Activated T-helper 2 cell treated with anti-CD3 and anti-CD28 coated beads, Interferon-gamma antibody, Interleukin-2, Interleukin-4, amounts not matched to agents 10 μg/mL and 5 μg/mL and 100 μg/mL, durations not matched to agents 14 hours and 24 hours and 36 hours (primary cell): ENCODE data around the gene GUCA2B. TPM values are rescaled to one million over a fixed set of nuclear protein-coding genes. Genes with fewer than 3 reads are reported as not detected.

ENCODE experiments used
- DNase-seq: peaks from one replicate; pipeline ENCODE4 v3.0.0; 2021; ENCODE audit warnings: low spot score
- H3K27ac Mint-ChIP-seq: one replicate; pipeline ENCODE4 v1.8.0; 2021; ENCODE audit warnings: mixed read lengths
- H3K27me3 Mint-ChIP-seq: one replicate; pipeline ENCODE4 v1.8.0; 2021; ENCODE audit warnings: low read depth, mixed read lengths
- H3K36me3 Mint-ChIP-seq: one replicate; pipeline ENCODE4 v1.8.0; 2021; ENCODE audit warnings: low read depth, mixed read lengths
- H3K4me1 Mint-ChIP-seq: one replicate; pipeline ENCODE4 v1.8.0; 2021; ENCODE audit warnings: low read depth, mixed read lengths
- H3K4me3 Mint-ChIP-seq: one replicate; pipeline ENCODE4 v1.8.0; 2021; ENCODE audit warnings: low read depth, mild to moderate bottlenecking, moderate library complexity, mixed read lengths
- H3K9me3 Mint-ChIP-seq: one replicate; pipeline ENCODE4 v1.8.0; 2021; ENCODE audit warnings: mixed read lengths
- intact Hi-C: fragments of 100-400 bp; cut with micrococcal nuclease; formaldehyde crosslinking; loops from one replicate; pipeline ENCODE4 v1.15.1; 2023
- total RNA-seq: library from RNA; stranded (reverse); gene quantifications from 2 replicates; pipeline ENCODE4 v1.2.3, GENCODE V29; 2022

GUCA2B gene
- total RNA-seq, 1 donor from 2014 or later = not detected

DNA sequence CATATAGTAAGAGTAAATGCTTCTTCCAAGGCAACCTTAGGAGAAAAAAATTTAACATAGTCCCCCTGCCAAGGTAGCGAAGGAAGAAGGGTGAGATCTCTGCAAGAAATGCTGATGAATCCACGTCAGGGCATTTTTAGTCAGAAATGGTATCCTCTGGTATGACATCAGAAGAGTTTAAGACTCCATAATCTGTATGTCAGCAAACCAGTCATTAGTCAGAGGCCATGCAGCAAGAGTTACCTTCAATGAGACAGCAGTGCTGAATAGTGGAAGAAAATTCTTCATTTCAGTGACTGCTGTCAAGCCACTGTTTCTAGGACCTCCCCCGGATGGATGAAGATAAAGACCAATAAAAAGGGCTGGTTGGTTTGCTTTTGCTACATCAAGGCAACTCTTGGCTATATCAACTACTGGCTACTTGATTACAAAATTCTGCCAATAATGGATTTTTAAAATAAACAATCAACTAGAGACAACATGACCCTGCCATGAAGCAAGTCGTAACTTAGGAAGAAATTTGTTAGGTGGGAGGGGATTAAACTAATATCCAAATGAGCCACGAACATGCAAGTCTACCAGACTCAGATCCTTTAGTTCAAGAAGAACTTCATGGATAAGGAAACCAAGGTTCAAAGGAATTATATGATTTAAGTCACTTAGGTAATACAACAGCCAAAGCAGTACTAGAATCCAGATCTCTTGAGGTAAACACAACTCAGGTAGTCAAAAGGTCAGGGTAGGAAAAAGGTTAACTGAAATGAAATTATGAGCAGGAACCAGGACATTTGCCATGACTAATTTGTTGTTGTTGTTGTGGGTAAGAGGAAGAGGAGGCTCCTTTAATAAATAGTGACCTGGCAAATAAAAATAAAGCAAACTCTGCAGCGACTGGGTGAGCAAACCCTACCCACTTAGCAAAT, 37.0 kb downstream of the GUCA2B start:
- no peak for DNase-seq
- Mint-ChIP-seq H3K27me3 (no peaks in the 10 kb centered on the region), H3K36me3 (peaks cover 47% of the 10 kb centered on the region), H3K27ac (no peak overlapping the region), H3K4me1 (no peaks in the 10 kb centered on the region), H3K4me3 (no peak overlapping the region), H3K9me3 (no peaks in the 10 kb centered on the region)
- intact Hi-C loops = no loop called here

DNA sequence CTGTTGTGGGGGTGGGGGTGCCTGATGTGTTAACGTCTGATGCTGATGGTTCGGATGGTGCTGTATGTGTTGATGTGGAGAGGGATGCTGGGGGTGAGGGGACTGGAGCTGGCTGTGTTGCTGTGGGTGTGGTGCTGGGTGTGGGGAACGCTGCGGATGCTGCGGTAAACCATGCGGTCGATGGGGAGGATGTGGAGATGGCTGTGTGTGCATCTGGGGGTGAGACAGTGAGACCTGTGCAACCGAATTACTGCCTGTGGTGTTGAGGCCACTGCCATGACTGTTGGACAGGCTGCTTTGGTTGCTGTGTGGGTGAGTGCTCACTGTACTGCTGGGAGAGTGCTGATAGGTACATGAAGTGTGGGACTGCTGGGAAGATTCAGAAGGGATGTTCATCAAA, 38.1 kb downstream of the GUCA2B start:
- intact Hi-C loops = no loop called here
- H3K4me1 Mint-ChIP-seq = no peaks in the 10 kb centered on the region
- no peaks in the 10 kb centered on the region for H3K9me3 Mint-ChIP-seq
- DNase-seq = no peak
- no peaks in the 10 kb centered on the region for H3K27me3 Mint-ChIP-seq
- H3K27ac Mint-ChIP-seq = no peak overlapping the region
- H3K36me3 Mint-ChIP-seq = peaks cover 38% of the 10 kb centered on the region
- H3K4me3 Mint-ChIP-seq = no peak overlapping the region

GRCh38 chr1:42192106-42192505, 38.9 kb downstream of the GUCA2B start:
- Mint-ChIP-seq H3K27me3 (no peaks in the 10 kb centered on the region), H3K4me3 (no peak overlapping the region), H3K9me3 (no peaks in the 10 kb centered on the region), H3K4me1 (no peaks in the 10 kb centered on the region), H3K27ac (no peak overlapping the region), H3K36me3 (peaks cover 43% of the 10 kb centered on the region)
- intact Hi-C loops = no loop called here
- no peak for DNase-seq

GRCh38 chr1:42195841-42196240, 42.6 kb downstream of the GUCA2B start:
- DNase-seq = no peak
- Mint-ChIP-seq H3K9me3 (no peaks in the 10 kb centered on the region), H3K36me3 (peaks cover 44% of the 10 kb centered on the region), H3K27me3 (no peaks in the 10 kb centered on the region), H3K27ac (no peak overlapping the region), H3K4me1 (no peaks in the 10 kb centered on the region), H3K4me3 (no peak overlapping the region)
- intact Hi-C loops = no loop called here

DNA sequence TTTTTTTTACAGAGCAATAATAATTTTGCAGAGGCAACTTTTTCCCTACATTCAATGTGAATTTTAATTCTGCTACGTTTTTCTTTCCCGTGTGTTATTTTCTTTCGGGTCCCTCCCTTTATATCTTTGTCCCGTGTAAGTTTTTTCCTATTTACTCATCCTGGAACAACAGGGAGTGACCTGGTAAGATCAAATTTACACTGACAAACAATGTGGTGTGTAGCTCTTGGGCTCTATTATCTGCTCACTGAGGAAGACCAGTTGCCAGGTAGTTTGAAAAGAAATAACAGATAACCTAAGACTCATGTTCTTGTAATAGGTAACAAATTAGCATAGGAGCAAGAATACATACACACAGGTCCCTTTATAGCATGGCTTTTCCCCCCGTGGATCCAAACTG, 45.0 kb downstream of the GUCA2B start:
- Mint-ChIP-seq H3K36me3 (peaks cover 53% of the 10 kb centered on the region), H3K27me3 (no peaks in the 10 kb centered on the region), H3K9me3 (peaks cover 14% of the 10 kb centered on the region), H3K27ac (no peak overlapping the region), H3K4me3 (no peak overlapping the region), H3K4me1 (no peaks in the 10 kb centered on the region)
- intact Hi-C loops = no loop called here
- DNase-seq = no peak

DNA sequence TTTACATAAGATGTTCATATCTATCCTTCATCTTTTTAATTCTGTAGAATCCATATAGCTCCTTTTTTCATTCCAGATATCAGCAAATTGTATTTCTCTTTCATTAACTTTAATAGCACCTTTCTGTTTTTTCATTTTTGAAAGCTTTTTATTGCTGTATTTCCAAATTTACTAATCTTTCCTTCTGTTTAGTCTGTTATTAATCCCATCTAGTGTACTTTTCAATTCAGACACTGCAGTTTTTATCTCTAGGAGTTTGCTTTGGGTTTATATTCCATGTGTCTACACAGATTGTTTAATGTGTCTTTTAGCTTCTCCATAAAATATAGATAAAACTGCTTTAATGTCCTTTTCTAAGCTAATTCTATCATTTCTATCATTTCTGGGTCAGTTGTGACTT, 48.8 kb downstream of the GUCA2B start:
- peaks cover 25% of the 10 kb centered on the region for H3K9me3 Mint-ChIP-seq
- no peaks in the 10 kb centered on the region for H3K27me3 Mint-ChIP-seq
- intact Hi-C loops = no loop called here
- no peak for DNase-seq
- no peaks in the 10 kb centered on the region for H3K4me1 Mint-ChIP-seq
- H3K36me3 Mint-ChIP-seq = peaks cover 75% of the 10 kb centered on the region
- H3K4me3 Mint-ChIP-seq = no peak overlapping the region
- H3K27ac Mint-ChIP-seq = no peak overlapping the region

Other genes with a start within 250 kb of the GUCA2B start
- gene HIVEP3, start 234.5 kb upstream of the GUCA2B start, total RNA-seq = 33.7 and 34.2 TPM in 2 replicates
- not detected in 2 replicates for gene GUCA2A, start 11.3 kb downstream of the GUCA2B start, total RNA-seq
- 43.1 and 46.4 TPM in 2 replicates for gene FOXJ3, start 181.8 kb downstream of the GUCA2B start, total RNA-seq
- 5.2 and 5.3 TPM in 2 replicates for gene RIMKLA, start 227.4 kb downstream of the GUCA2B start, total RNA-seq